GM12864 (cell line): Measurements from ENCODE around the gene GBA2.

Experiments used
- DNase-seq: peaks from one replicate; pipeline ENCODE4 v3.0.0-alpha.2; 2011; ENCODE audit warnings: low read depth
- H3K4me3 ChIP-seq: 2 replicates; pipeline ENCODE4 v1.5.1; 2011; ENCODE audit warnings: mild to moderate bottlenecking, low read depth, low read length, control low read depth
- TF ChIP-seq, protein P1 (sequence below): IDR thresholded peaks from 2 replicates; pipeline ENCODE4 v1.5.1; 2011; ENCODE audit warnings: low read depth, mild to moderate bottlenecking, moderate library complexity, low read length, control low read depth, inconsistent platforms; ENCODE audit errors: missing control alignments

The GBA2 gene

DNA sequence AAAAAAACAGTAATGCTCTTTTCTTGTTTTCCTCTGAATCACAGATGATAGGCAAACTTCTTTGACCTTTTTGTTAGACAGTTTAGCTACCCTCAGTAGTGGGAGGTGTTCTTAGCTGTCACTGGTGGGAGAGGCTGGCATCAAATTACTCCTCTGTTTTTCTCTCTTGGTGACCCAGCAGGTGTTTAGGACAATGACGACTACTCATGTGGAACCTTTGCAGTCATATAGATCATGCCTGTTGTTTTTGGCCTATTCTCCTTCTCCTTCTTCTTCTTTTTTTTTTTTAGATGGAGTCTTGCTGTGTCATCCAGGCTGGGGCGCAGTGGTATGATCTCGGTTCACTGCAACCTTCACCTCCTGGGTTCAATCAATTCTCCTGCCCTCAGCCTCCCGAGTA is 27.0 kb upstream of the GBA2 start:
- TF ChIP-seq, protein P1, sequence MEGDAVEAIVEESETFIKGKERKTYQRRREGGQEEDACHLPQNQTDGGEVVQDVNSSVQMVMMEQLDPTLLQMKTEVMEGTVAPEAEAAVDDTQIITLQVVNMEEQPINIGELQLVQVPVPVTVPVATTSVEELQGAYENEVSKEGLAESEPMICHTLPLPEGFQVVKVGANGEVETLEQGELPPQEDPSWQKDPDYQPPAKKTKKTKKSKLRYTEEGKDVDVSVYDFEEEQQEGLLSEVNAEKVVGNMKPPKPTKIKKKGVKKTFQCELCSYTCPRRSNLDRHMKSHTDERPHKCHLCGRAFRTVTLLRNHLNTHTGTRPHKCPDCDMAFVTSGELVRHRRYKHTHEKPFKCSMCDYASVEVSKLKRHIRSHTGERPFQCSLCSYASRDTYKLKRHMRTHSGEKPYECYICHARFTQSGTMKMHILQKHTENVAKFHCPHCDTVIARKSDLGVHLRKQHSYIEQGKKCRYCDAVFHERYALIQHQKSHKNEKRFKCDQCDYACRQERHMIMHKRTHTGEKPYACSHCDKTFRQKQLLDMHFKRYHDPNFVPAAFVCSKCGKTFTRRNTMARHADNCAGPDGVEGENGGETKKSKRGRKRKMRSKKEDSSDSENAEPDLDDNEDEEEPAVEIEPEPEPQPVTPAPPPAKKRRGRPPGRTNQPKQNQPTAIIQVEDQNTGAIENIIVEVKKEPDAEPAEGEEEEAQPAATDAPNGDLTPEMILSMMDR = no peak
- no peak for DNase-seq
- no peak overlapping the region for H3K4me3 ChIP-seq

DNA sequence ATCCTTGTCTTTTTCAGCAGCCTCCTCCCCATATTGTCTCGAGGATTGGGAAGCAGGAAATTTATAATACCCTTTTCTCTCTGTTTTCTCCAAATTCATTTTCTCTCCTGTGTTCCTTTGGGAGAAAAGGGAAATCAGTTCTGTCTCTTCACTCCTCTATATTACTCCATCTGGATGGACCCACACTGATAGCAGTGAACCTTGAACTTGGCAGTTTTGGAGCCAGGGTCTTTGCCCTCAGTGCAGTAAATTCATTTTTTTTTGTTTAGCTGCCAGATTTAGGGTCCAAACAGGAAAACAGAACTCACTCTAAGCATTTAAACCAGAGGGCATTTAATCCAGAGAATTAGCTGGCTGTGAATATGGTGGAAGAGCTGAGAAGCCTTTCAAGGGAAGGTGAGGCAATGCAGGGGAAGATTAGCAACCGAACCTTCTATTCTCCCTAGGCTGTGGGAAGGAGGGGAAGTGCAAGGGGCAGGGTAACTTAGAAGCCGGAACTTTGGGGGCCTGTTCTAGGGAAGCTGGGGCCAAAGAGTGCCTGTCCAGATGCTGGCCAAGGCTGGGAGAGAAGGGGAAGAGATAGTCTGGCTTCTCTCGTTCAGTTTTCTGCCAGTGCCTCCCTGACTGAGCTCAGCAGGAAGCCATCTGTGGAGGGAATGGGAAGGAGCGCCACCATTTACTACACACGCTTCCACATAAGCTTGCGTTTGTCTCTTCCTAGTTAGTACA is 26.0 kb upstream of the GBA2 start:
- TF ChIP-seq, protein P1 = no peak
- no peak overlapping the region for H3K4me3 ChIP-seq
- no peak for DNase-seq

DNA sequence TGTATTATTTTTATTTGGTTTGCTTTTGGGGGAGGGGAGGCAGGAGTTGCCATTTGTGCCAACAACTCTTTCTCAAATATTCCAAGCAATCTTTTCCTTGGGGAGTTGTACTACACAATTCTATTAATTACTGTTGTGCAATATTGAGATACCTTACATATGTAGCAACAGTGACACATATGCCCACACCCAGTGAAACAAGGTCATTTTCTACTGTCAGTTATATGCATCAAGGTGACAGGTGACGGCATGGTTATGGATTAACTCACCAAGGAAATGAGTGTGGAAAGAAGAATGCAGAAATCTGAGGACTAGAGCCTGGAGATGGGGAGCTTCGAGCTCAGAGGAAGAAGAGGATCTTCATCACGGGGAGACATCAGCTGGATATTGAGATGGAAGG is 22.9 kb upstream of the GBA2 start:
- no peak for DNase-seq
- H3K4me3 ChIP-seq = no peak overlapping the region
- TF ChIP-seq, protein P1 = no peak

GRCh38 chr9:35771534-35771933 is 22.5 kb upstream of the GBA2 start:
- DNase-seq = no peak
- no peak overlapping the region for H3K4me3 ChIP-seq
- TF ChIP-seq, protein P1 = no peak

GRCh38 chr9:35771075-35771433 is 22.0 kb upstream of the GBA2 start:
- no peak overlapping the region for H3K4me3 ChIP-seq
- TF ChIP-seq, protein P1 = no peak
- DNase-seq = no peak

DNA sequence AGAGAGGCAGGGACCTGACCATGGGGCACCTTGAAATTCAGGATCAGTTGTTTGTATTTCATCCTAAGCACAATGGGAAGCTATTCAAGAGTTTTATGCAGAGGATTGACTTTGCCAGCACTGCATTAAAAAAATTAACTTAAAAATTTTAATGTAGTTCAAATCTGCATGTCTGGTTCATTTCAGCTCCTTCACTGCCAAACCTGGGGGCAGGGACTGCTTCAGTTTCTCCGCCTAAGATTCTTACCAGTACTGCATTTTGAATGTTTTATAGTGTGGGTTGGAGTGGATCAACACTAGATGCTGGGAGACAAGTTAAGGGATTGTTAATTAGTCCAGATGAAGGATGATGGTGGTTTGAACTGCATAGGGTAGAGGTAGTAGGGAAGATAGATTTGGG is 20.7 kb upstream of the GBA2 start:
- H3K4me3 ChIP-seq = no peak overlapping the region
- no peak for DNase-seq
- TF ChIP-seq, protein P1 = no peak

GRCh38 chr9:35767458-35767857 is 18.4 kb upstream of the GBA2 start:
- DNase-seq = no peak
- TF ChIP-seq, protein P1 = no peak
- no peak overlapping the region for H3K4me3 ChIP-seq
